GM18873 (cell line): ENCODE results near the gene THSD8.
"Not testable (repeated sequence)": the region's sequence is repeated elsewhere in the genome, so short reads cannot be mapped to it uniquely, and the experiment has no call there.

Source experiments
- ATAC-seq: cut with Tn5 transposase; IDR thresholded peaks from one replicate; pipeline ENCODE4 v1.9.1; 2021; ENCODE audit warnings: mild to moderate bottlenecking, moderate library complexity, moderate number of reproducible peaks; ENCODE audit not compliant: unreplicated experiment, low FRiP score

Gene THSD8

GRCh38 chr19:12843999-12844732 lies 42.3 kb downstream of the THSD8 start:
- no peak for ATAC-seq

- not testable (repeated sequence) for ATAC-seq
Observed at GRCh38 chr19:12846613-12847012, 44.7 kb downstream of the THSD8 start.

GRCh38 chr19:12847159-12848139 lies 45.6 kb downstream of the THSD8 start:
- ATAC-seq: no peak
